Lower leg skin (tissue), 3 donors: ENCODE results near the gene AKAP5.

Source experiments
- POLR2A ChIP-seq, 2 donors: fragments of 450-650 bp; IDR thresholded peaks; one replicate each; pipeline ENCODE4 v1.6.1; 2016 to 2017; ENCODE audit warnings: antibody characterized with exemption in 2 of 2, mild to moderate bottlenecking in 1 of 2, moderate library complexity in 1 of 2
- TF ChIP-seq, protein P1 (sequence below), 3 donors: fragments of 450-650 bp; IDR thresholded peaks; one replicate each; pipeline ENCODE4 v1.5.1; 2016; ENCODE audit warnings: antibody characterized with exemption in 3 of 3, mild to moderate bottlenecking in 3 of 3, moderate library complexity in 2 of 3

DNA sequence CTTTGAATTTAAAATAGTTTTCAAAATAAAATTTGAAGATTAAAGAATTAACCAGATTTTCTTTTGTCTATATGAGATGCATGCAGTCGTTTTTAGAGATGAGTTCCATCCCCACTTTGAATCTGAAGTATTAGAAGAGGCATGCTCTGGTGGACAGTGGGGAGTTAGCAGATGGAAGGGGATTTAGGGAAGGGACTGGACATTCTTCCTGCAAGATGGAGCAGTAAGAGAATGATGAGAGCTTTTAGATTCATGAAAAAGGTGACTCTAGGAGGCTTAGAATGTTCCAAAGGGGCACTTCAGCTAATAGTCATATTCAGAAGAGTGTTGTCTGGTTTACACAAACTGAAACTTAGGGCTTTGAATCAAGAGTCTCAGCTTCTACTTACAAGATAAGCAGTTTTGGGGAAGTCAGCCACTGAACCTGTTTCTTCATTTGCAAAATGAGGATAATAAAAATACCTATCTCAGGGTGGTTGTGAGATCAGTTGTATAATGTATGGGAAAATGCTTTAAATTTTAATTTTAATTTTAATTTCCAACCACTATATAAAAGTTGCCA, 43.0 kb downstream of the AKAP5 start:
- TF ChIP-seq, protein P1, sequence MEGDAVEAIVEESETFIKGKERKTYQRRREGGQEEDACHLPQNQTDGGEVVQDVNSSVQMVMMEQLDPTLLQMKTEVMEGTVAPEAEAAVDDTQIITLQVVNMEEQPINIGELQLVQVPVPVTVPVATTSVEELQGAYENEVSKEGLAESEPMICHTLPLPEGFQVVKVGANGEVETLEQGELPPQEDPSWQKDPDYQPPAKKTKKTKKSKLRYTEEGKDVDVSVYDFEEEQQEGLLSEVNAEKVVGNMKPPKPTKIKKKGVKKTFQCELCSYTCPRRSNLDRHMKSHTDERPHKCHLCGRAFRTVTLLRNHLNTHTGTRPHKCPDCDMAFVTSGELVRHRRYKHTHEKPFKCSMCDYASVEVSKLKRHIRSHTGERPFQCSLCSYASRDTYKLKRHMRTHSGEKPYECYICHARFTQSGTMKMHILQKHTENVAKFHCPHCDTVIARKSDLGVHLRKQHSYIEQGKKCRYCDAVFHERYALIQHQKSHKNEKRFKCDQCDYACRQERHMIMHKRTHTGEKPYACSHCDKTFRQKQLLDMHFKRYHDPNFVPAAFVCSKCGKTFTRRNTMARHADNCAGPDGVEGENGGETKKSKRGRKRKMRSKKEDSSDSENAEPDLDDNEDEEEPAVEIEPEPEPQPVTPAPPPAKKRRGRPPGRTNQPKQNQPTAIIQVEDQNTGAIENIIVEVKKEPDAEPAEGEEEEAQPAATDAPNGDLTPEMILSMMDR (IDR thresholded peaks at IDR 0.05): no peak
- no peak for TF ChIP-seq POLR2A (IDR thresholded peaks at IDR 0.05)
